Measurements from ENCODE around the gene C5orf63. TPM values are rescaled to one million over a fixed set of nuclear protein-coding genes. Genes with fewer than 3 reads are reported as not detected.
A peak's percentile ranks its signal among the peaks of the same experiment; 100 is the strongest.

Gene C5orf63
- total and polyA plus RNA-seq, 2 donors (not counting 3 experiments of a cell fraction or from before 2014, with no cell fraction given): 1.4 to 5.3 TPM

GRCh38 chr5:127029581-127030258, 43.6 kb downstream of the C5orf63 start:
- DNase-seq (ENCODE audit: low read depth, low spot score): peak; percentile 85
- intact Hi-C loops (cut with micrococcal nuclease): loop anchor here (1.0 to 2.0 kb wide), 10 partner anchors 12 to 285 kb away; partner anchors contain the start of genes LMNB1 and MEGF10
- POLR2A ChIA-PET: no interaction called here

More at GRCh38 chr5:127029581-127030258, 43.6 kb downstream of the C5orf63 start:
- peaks cover 55% of the 10 kb centered on the region for H3K79me2 ChIP-seq (ENCODE audit: control insufficient read depth, insufficient read depth, low read length)
- peak overlapping the region; percentile 69 for H3K9ac ChIP-seq (replicated peaks; ENCODE audit: extremely low read depth, insufficient read depth, low read length)
- TSS peak; percentile 24 for BruUV-seq (replicated peaks)
- no peaks in the 10 kb centered on the region for H3K36me3 ChIP-seq (ENCODE audit: control insufficient read depth in 2 of 2, extremely low read depth in 1 of 2, insufficient read depth in 2 of 2, low read length in 2 of 2)
- dilution Hi-C loops (cut with MboI; ENCODE audit: extremely low pct_ligation_motif_present, low sequenced_read_pairs): no loop called here
- peak overlapping the region; percentile 97 for H3K4me2 ChIP-seq (ENCODE audit: insufficient read depth, low read length)
- no peaks in the 10 kb centered on the region for H3K9me1 ChIP-seq (replicated peaks; ENCODE audit: control insufficient read depth, extremely low read depth, insufficient read depth, low read length)
- CTCF ChIA-PET: interaction anchor here (0.7 to 2.0 kb wide), 13 partner anchors 11 to 285 kb away, joined by 3 to 24 read pairs (median 4); no protein-coding TSS in a partner anchor
- H3K27me3 ChIP-seq (ENCODE audit: control insufficient read depth in 2 of 2, insufficient read depth in 2 of 2, low read length in 2 of 2): no peaks in the 10 kb centered on the region
- FAIRE-seq: peak; percentile 76
- peak overlapping the region; percentile 83 to 93 (median 88) for H3K4me3 ChIP-seq (replicated peaks in 1 of 3; ENCODE audit: insufficient read depth in 1 of 3, low read depth in 1 of 3, low read length in 3 of 3)
- TF ChIP-seq POLR2A (IDR thresholded peaks at IDR 0.05; ENCODE audit: low read depth, low read length) (no peak), CTCF (IDR thresholded peaks at IDR 0.05; ENCODE audit: extremely low read depth in 1 of 2, insufficient read depth in 1 of 2, low read depth in 1 of 2, low read length in 2 of 2) (peak; percentile 39 to 65)
- H3K9me3 ChIP-seq (replicated peaks; ENCODE audit: control insufficient read depth, insufficient read depth, low read length): no peaks in the 10 kb centered on the region
- peaks cover 11% of the 10 kb centered on the region for H3K4me1 ChIP-seq (ENCODE audit: control insufficient read depth, extremely low read depth, insufficient read depth, low read length)
- peak overlapping the region; percentile 67 for H3K27ac ChIP-seq (ENCODE audit: insufficient read depth, low read depth, low read length)
- H2AFZ ChIP-seq (ENCODE audit: low read depth, low read length): peak overlapping the region; percentile 71
- H4K20me1 ChIP-seq (replicated peaks; ENCODE audit: control insufficient read depth, extremely low read depth, insufficient read depth, low read length): no peaks in the 10 kb centered on the region
